GM12878 (cell line): Measurements from ENCODE around the gene LMX1A. TPM values are rescaled to one million over a fixed set of nuclear protein-coding genes. Genes with fewer than 3 reads are reported as not detected.

Source experiments
- ATAC-seq: fragments of 200-7000 bp; cut with Tn5 transposase; 3 replicates; pipeline ENCODE4 v1.9.1; 2020; ENCODE audit warnings: mild to moderate bottlenecking, moderate library complexity
- BruUV-seq: library from RNA; stranded (reverse); fragments of 400-500 nt; replicated peaks from 2 replicates; lab custom pipeline; 2021; lab: Mats Ljungman, UMichigan
- CTCF ChIA-PET: fragments of 300-600 bp; sonication (Branson Sonifier 250); formaldehyde crosslinking; extraction: SDS; loops from one replicate; lab custom pipeline; 2021; ENCODE audit warnings: inconsistent platforms; lab: Yijun Ruan, JAX
- POLR2A ChIA-PET: fragments of 350-600 bp; formaldehyde crosslinking; extraction: SDS; loops from one replicate; lab custom pipeline; 2021; ENCODE audit warnings: inconsistent platforms; lab: Charles Lee
- RAD21 ChIA-PET: fragments of 300-600 bp; sonication (Branson Sonifier 250); formaldehyde crosslinking; loops from one replicate; lab custom pipeline; 2023; ENCODE audit warnings: antibody characterized with exemption; ENCODE audit not compliant: unreplicated experiment; lab: Charles Lee
- SMC1A ChIA-PET: fragments of 300-600 bp; sonication (Branson Sonifier 250); formaldehyde crosslinking; loops from one replicate; lab custom pipeline; 2023; ENCODE audit not compliant: unreplicated experiment, uncharacterized antibody; lab: Charles Lee
- DNase-seq: peaks from one replicate; pipeline ENCODE4 v3.0.0-alpha.2; 2011; ENCODE audit warnings: low read depth, low spot score
- FAIRE-seq: peaks from 3 replicates; lab custom pipeline; 2011; peaks lifted over from hg19 to GRCh38; lab: Jason Lieb, UNC
- H2AFZ ChIP-seq: 2 replicates; pipeline ENCODE4 v1.6.0; 2011; ENCODE audit warnings: low read depth, low read length, control low read depth; ENCODE audit not compliant: control insufficient read depth
- H3K27ac ChIP-seq: 2 replicates; pipeline ENCODE4 v1.5.1; 2011; ENCODE audit warnings: control low read depth; ENCODE audit not compliant: control insufficient read depth, insufficient read depth
- H3K27me3 ChIP-seq, 2 experiments: replicated peaks in 1 of 2; 2 replicates each; pipeline versions ENCODE4 v1.6.0 to v1.6.1; 2011; ENCODE audit warnings: low read length in 1 of 2; ENCODE audit not compliant: control insufficient read depth in 2 of 2, insufficient read depth in 2 of 2
- H3K36me3 ChIP-seq, 2 experiments: 2 replicates each; pipeline ENCODE4 v1.5.1; 2011; ENCODE audit warnings: low read length in 1 of 2; ENCODE audit not compliant: control insufficient read depth in 2 of 2, insufficient read depth in 2 of 2
- H3K4me1 ChIP-seq: 2 replicates; pipeline ENCODE4 v1.6.1; 2011; ENCODE audit warnings: mild to moderate bottlenecking, low read length, moderate library complexity, mixed read lengths; ENCODE audit not compliant: control insufficient read depth, insufficient read depth
- H3K4me2 ChIP-seq: 2 replicates; pipeline ENCODE4 v1.6.0; 2011; ENCODE audit warnings: control low read depth; ENCODE audit not compliant: control insufficient read depth, insufficient read depth
- H3K4me3 ChIP-seq: fragments of 200-600 bp; sonication (generic); 2 replicates; pipeline ENCODE4 v1.5.1; 2016
- H3K79me2 ChIP-seq: 2 replicates; pipeline ENCODE4 v1.6.0; 2011; ENCODE audit warnings: low read length; ENCODE audit not compliant: control insufficient read depth, insufficient read depth
- H3K9ac ChIP-seq: 2 replicates; pipeline ENCODE4 v1.8.0; 2011; ENCODE audit warnings: low read length, control low read depth, mixed read lengths; ENCODE audit not compliant: control insufficient read depth, insufficient read depth
- H3K9me3 ChIP-seq: replicated peaks from 3 replicates; pipeline ENCODE4 v1.5.1; 2011; ENCODE audit warnings: mild to moderate bottlenecking, low read length; ENCODE audit not compliant: control insufficient read depth, insufficient read depth
- H4K20me1 ChIP-seq: 2 replicates; pipeline ENCODE4 v1.6.0; 2011; ENCODE audit not compliant: control insufficient read depth, insufficient read depth
- BCLAF1 ChIP-seq: fragments of 450-650 bp; IDR thresholded peaks from 2 replicates; pipeline ENCODE4 v1.6.1; 2017; ENCODE audit warnings: antibody characterized with exemption, mild to moderate bottlenecking, moderate library complexity
- BHLHE40 ChIP-seq, 2 experiments: fragments of 450-650 bp in 1 of 2; IDR thresholded peaks; 2 replicates each; pipeline ENCODE4 v1.6.1; 2011 to 2017; ENCODE audit warnings: low read depth in 2 of 2, borderline replicate concordance in 1 of 2, improper control_type of control experiment in 1 of 2, low read length in 1 of 2, mild to moderate bottlenecking in 1 of 2
- CBFB ChIP-seq: IDR thresholded peaks from 2 replicates; pipeline ENCODE4 v1.6.1; 2016; ENCODE audit warnings: antibody characterized with exemption, low read depth
- CHD1 ChIP-seq: IDR thresholded peaks from 2 replicates; pipeline ENCODE4 v1.6.1; 2012; ENCODE audit warnings: low read depth, low read length, improper control_type of control experiment
- FOS ChIP-seq: IDR thresholded peaks from 3 replicates; pipeline ENCODE4 v1.6.1; 2011; ENCODE audit warnings: borderline replicate concordance; ENCODE audit not compliant: insufficient read length; ENCODE audit errors: extremely low read depth
- FOXM1 ChIP-seq: IDR thresholded peaks from 2 replicates; pipeline ENCODE4 v1.6.1; 2012; ENCODE audit warnings: low read depth, mild to moderate bottlenecking, inconsistent platforms, low read length, moderate library complexity
- HDAC6 ChIP-seq: fragments of 200-600 bp; sonication (generic); IDR thresholded peaks from one replicate; pipeline ENCODE4 v1.8.0; 2017; ENCODE audit warnings: antibody characterized with exemption; ENCODE audit not compliant: unreplicated experiment
- NFYB ChIP-seq: IDR thresholded peaks from 2 replicates; pipeline ENCODE4 v1.6.1; 2011; ENCODE audit warnings: low read depth, mild to moderate bottlenecking, low read length, improper control_type of control experiment, moderate library complexity; ENCODE audit not compliant: insufficient read depth
- PAX5 ChIP-seq: IDR thresholded peaks from 2 replicates; pipeline ENCODE4 v1.6.1; 2011; ENCODE audit warnings: low read depth, low read length, borderline replicate concordance
- PBX3 ChIP-seq: IDR thresholded peaks from 2 replicates; pipeline ENCODE4 v1.6.1; 2011; ENCODE audit warnings: mild to moderate bottlenecking, low read depth, low read length, moderate library complexity; ENCODE audit not compliant: insufficient replicate concordance
- PML ChIP-seq: IDR thresholded peaks from 2 replicates; pipeline ENCODE4 v1.6.1; 2012; ENCODE audit warnings: low read length, inconsistent platforms
- RFX5 ChIP-seq: IDR thresholded peaks from 2 replicates; pipeline ENCODE4 v1.6.1; 2011; ENCODE audit warnings: low read depth, low read length, improper control_type of control experiment
- SMARCA5 ChIP-seq: fragments of 450-650 bp; IDR thresholded peaks from 2 replicates; pipeline ENCODE4 v1.6.1; 2017; ENCODE audit warnings: mild to moderate bottlenecking
- ZNF217 ChIP-seq: fragments of 450-650 bp; IDR thresholded peaks from 2 replicates; pipeline ENCODE4 v1.6.1; 2017; ENCODE audit warnings: antibody characterized with exemption, mild to moderate bottlenecking
- ZNF687 ChIP-seq: fragments of 450-650 bp; IDR thresholded peaks from 2 replicates; pipeline ENCODE4 v1.6.1; 2017; ENCODE audit warnings: mild to moderate bottlenecking, moderate library complexity
- WGBS: methylation state at CpG from one replicate; pipeline ENCODE4 v1.1.6; 2016; ENCODE audit warnings: low lambda C conversion rate; ENCODE audit not compliant: insufficient replicate concordance, insufficient coverage; ENCODE audit errors: missing lambda C conversion rate; 5-methylcytosine and 5-hydroxymethylcytosine counted together
- in situ Hi-C: fragments of 300-500 bp; cut with MboI; formaldehyde crosslinking; loops from 9 replicates; pipeline ENCODE4 v1.14.3; 2018; ENCODE audit warnings: mixed read lengths
- intact Hi-C: fragments of 100-400 bp; cut with micrococcal nuclease; formaldehyde crosslinking; loops from one replicate; pipeline ENCODE4 v1.14.2; 2022; ENCODE audit not compliant: unreplicated experiment
- polyA plus RNA-seq, 11 experiments: library from polyadenylated mRNA; depleted of rRNA in 4 of 11; unstranded in 6 of 11; stranded (reverse) in 5 of 11; fragments of >200 nt; fragmentation: Nextera tagmentation in 4 of 11; fragmentation: Illumina TruSeq in 1 of 11; extraction: Ambion mirVana in 4 of 11; extraction: Trizol in 1 of 11; gene quantifications; 1 replicate in 1 of 11; 2 replicates in 10 of 11; pipeline versions ENCODE4 v1.2.1 to v1.2.3, GENCODE V29; 2011 to 2016; ENCODE audit warnings: inconsistent platforms in 2 of 11, missing spikeins in 2 of 11, low read depth in 1 of 11
- total RNA-seq, 4 experiments: library from RNA; depleted of rRNA in 3 of 4; stranded (reverse); fragments of >200 nt in 3 of 4; fragmentation: Illumina TruSeq in 1 of 4; extraction: Trizol in 1 of 4; gene quantifications; 2 replicates each; pipeline versions ENCODE4 v1.2.1 to v1.2.3, GENCODE V29; 2013 to 2021

LMX1A gene
- total and polyA plus RNA-seq, 10 of the 15 experiments (the other 5 are each of a cell fraction or from before 2014, with no cell fraction given): not detected

- CTCF ChIA-PET: interaction anchor here (0.7 to 1.5 kb wide), 2 partner anchors 67 to 68 kb away, joined by 3 to 4 read pairs; no protein-coding TSS in a partner anchor
- Histone ChIP-seq H2AFZ (no peak overlapping the region), H3K4me3 (no peak overlapping the region)
- TF ChIP-seq FOXM1 (no peak), BHLHE40 (IDR thresholded peaks at IDR 0.05; ENCODE audit: borderline replicate concordance in 1 of 2, low read depth in 2 of 2, low read length in 1 of 2) (no peak), PBX3 (no peak), CBFB (no peak), HDAC6 (no peak), PAX5 (no peak), SMARCA5 (no peak), FOS (no peak), PML (no peak), CHD1 (no peak), ZNF687 (no peak), NFYB (no peak), BCLAF1 (no peak), ZNF217 (no peak), RFX5 (no peak)
- TF ChIP-seq, all 136 proteins: peak for 0
- Histone ChIP-seq H3K9ac (no peak overlapping the region), H4K20me1 (no peaks in the 10 kb centered on the region), H3K9me3 (no peaks in the 10 kb centered on the region), H3K27me3 (no peaks in the 10 kb centered on the region; a peak in 1 of 4 replicates), H3K4me2 (no peak overlapping the region), H3K36me3 (no peaks in the 10 kb centered on the region), H3K27ac (no peak overlapping the region), H3K79me2 (no peaks in the 10 kb centered on the region), H3K4me1 (no peaks in the 10 kb centered on the region)
- FAIRE-seq (no peak), DNase-seq (no peak), ATAC-seq (no peak)
- ChIA-PET SMC1A (no interaction called here), POLR2A (no interaction called here), RAD21 (no interaction called here)
- in situ Hi-C loops (no loop called here), intact Hi-C loops (no loop called here)
- WGBS: 30% methylated on average over 2 of the region's 2 CpGs
- no TSS peak for BruUV-seq
Measured at GRCh38 chr1:165300400-165300903, 56.1 kb downstream of the LMX1A start.
